T-helper 22 cell (primary cell): ENCODE measurements around the gene POLR1E.

ENCODE experiments used
- DNase-seq: peaks from one replicate; pipeline ENCODE4 v3.0.0-alpha.2; 2020; ENCODE audit warnings: low read depth

Gene POLR1E

GRCh38 chr9:37539634-37540033 lies 53.9 kb downstream of the POLR1E start:
- DNase-seq, result no peak

- no peak for DNase-seq
Observed at GRCh38 chr9:37540634-37541033, 54.9 kb downstream of the POLR1E start.

GRCh38 chr9:37541465-37541864 lies 55.7 kb downstream of the POLR1E start:
- no peak for DNase-seq

GRCh38 chr9:37542488-37542887 lies 56.7 kb downstream of the POLR1E start:
- no peak for DNase-seq

- no peak for DNase-seq
Observed at GRCh38 chr9:37542895-37543294, 57.1 kb downstream of the POLR1E start.

- no peak for DNase-seq
Observed at GRCh38 chr9:37543468-37543867, 57.7 kb downstream of the POLR1E start.

- no peak for DNase-seq
Observed at GRCh38 chr9:37547328-37547878, 61.7 kb downstream of the POLR1E start.

GRCh38 chr9:37549527-37549926 lies 63.8 kb downstream of the POLR1E start:
- DNase-seq, result no peak

- no peak for DNase-seq
Observed at GRCh38 chr9:37550781-37551180, 65.0 kb downstream of the POLR1E start.

GRCh38 chr9:37551468-37551867 lies 65.7 kb downstream of the POLR1E start:
- DNase-seq, result no peak

GRCh38 chr9:37551888-37552287 lies 66.1 kb downstream of the POLR1E start:
- DNase-seq, result no peak
